Mesenchymal stem cell (in vitro differentiated cells and primary cell): ENCODE measurements around the gene TMEM222.

ENCODE experiments used
- DNase-seq: peaks from one replicate; pipeline ENCODE4 v3.0.0-alpha.2; 2013
- H2AFZ ChIP-seq: one replicate; pipeline ENCODE4 v1.6.1; 2013; ENCODE audit warnings: low read depth, mild to moderate bottlenecking, control low read depth, inconsistent platforms, low read length, moderate library complexity
- H2AK5ac ChIP-seq: 2 replicates; pipeline ENCODE4 v1.6.1; 2013; ENCODE audit warnings: low read length, moderate library complexity, mild to moderate bottlenecking, inconsistent platforms; ENCODE audit not compliant: severe bottlenecking
- H2BK120ac ChIP-seq: one replicate; pipeline ENCODE4 v1.6.1; 2013; ENCODE audit warnings: low read depth, mild to moderate bottlenecking, inconsistent platforms, low read length, moderate library complexity
- H2BK12ac ChIP-seq, 2 experiments: one replicate each; pipeline ENCODE4 v1.6.1; 2013; ENCODE audit warnings: inconsistent platforms in 2 of 2, low read length in 2 of 2, mild to moderate bottlenecking in 2 of 2, moderate library complexity in 2 of 2, control low read depth in 1 of 2
- H2BK15ac ChIP-seq: one replicate; pipeline ENCODE4 v1.6.1; 2013; ENCODE audit warnings: mild to moderate bottlenecking, low read depth, inconsistent platforms; ENCODE audit not compliant: poor library complexity, severe bottlenecking
- H2BK5ac ChIP-seq: 2 replicates; pipeline ENCODE4 v1.6.1; 2013; ENCODE audit warnings: low read depth, mild to moderate bottlenecking, low read length, control low read depth, inconsistent platforms; ENCODE audit not compliant: poor library complexity, severe bottlenecking
- H3K14ac ChIP-seq, 2 experiments: one replicate each; pipeline ENCODE4 v1.6.1; 2013; ENCODE audit warnings: inconsistent platforms in 2 of 2, low read length in 2 of 2, control low read depth in 1 of 2, mild to moderate bottlenecking in 1 of 2, moderate library complexity in 1 of 2
- H3K18ac ChIP-seq, 2 experiments: one replicate each; pipeline ENCODE4 v1.6.1; 2013; ENCODE audit warnings: inconsistent platforms in 2 of 2, low read length in 2 of 2, control low read depth in 1 of 2, low read depth in 1 of 2, mild to moderate bottlenecking in 1 of 2
- H3K23ac ChIP-seq, 2 experiments: one replicate each; pipeline ENCODE4 v1.6.1; 2013; ENCODE audit warnings: inconsistent platforms in 2 of 2, low read length in 2 of 2, mild to moderate bottlenecking in 2 of 2, moderate library complexity in 2 of 2, control low read depth in 1 of 2
- H3K27ac ChIP-seq: 2 replicates; pipeline ENCODE4 v1.5.1; 2013; ENCODE audit warnings: mild to moderate bottlenecking, moderate library complexity, low read length, control low read depth, inconsistent platforms; ENCODE audit not compliant: poor library complexity, severe bottlenecking
- H3K27me3 ChIP-seq, 2 experiments: 2 replicates each; pipeline versions ENCODE4 v1.6.1 to v1.7.0; 2013; ENCODE audit warnings: low read length in 2 of 2, mild to moderate bottlenecking in 2 of 2, moderate library complexity in 2 of 2, control low read depth in 1 of 2, inconsistent platforms in 1 of 2; ENCODE audit not compliant: control insufficient read depth in 1 of 2, insufficient read depth in 1 of 2
- H3K36me3 ChIP-seq, 2 experiments: 2 replicates each; pipeline versions ENCODE4 v1.6.1 to v1.7.0; 2013; ENCODE audit warnings: low read length in 2 of 2, control low read depth in 1 of 2, inconsistent platforms in 1 of 2, low read depth in 1 of 2, mild to moderate bottlenecking in 1 of 2; ENCODE audit not compliant: insufficient read depth in 2 of 2, control insufficient read depth in 1 of 2
- H3K4ac ChIP-seq, 2 experiments: one replicate each; pipeline ENCODE4 v1.6.1; 2013; ENCODE audit warnings: inconsistent platforms in 2 of 2, low read length in 2 of 2, mild to moderate bottlenecking in 2 of 2, moderate library complexity in 2 of 2, control low read depth in 1 of 2, low read depth in 1 of 2
- H3K4me1 ChIP-seq: 2 replicates; pipeline ENCODE4 v1.6.1; 2013; ENCODE audit warnings: low read depth, low read length, control low read depth; ENCODE audit not compliant: control insufficient read depth, insufficient read depth
- H3K4me2 ChIP-seq: 2 replicates; pipeline ENCODE4 v1.6.1; 2013; ENCODE audit warnings: low read length, mild to moderate bottlenecking, inconsistent platforms; ENCODE audit not compliant: poor library complexity, severe bottlenecking
- H3K4me3 ChIP-seq, 2 experiments: 2 replicates each; pipeline versions ENCODE4 v1.5.1 to v1.7.0; 2013; ENCODE audit warnings: low read length in 2 of 2, mild to moderate bottlenecking in 2 of 2, control low read depth in 1 of 2, low read depth in 1 of 2; ENCODE audit not compliant: insufficient read depth in 1 of 2
- H3K79me1 ChIP-seq: replicated peaks from 2 replicates; pipeline ENCODE4 v1.6.1; 2013; ENCODE audit warnings: mild to moderate bottlenecking, control low read depth, low read length, inconsistent platforms; ENCODE audit not compliant: poor library complexity, severe bottlenecking
- H3K9ac ChIP-seq: 2 replicates; pipeline ENCODE4 v1.7.0; 2013; ENCODE audit warnings: mild to moderate bottlenecking, low read length, moderate library complexity
- H3K9me3 ChIP-seq: 2 replicates; pipeline ENCODE4 v1.7.0; 2013; ENCODE audit warnings: mild to moderate bottlenecking, low read length; ENCODE audit not compliant: control insufficient read depth
- H4K8ac ChIP-seq: one replicate; pipeline ENCODE4 v1.6.1; 2013; ENCODE audit warnings: inconsistent platforms, mild to moderate bottlenecking, low read length, moderate library complexity
- H4K91ac ChIP-seq: one replicate; pipeline ENCODE4 v1.6.1; 2013; ENCODE audit warnings: mild to moderate bottlenecking, low read length, inconsistent platforms
- WGBS: methylation state at CpG from one replicate; pipeline ENCODE4 v1.1.7; 2013; ENCODE audit warnings: mixed read lengths; 5-methylcytosine and 5-hydroxymethylcytosine counted together

The TMEM222 gene

DNA sequence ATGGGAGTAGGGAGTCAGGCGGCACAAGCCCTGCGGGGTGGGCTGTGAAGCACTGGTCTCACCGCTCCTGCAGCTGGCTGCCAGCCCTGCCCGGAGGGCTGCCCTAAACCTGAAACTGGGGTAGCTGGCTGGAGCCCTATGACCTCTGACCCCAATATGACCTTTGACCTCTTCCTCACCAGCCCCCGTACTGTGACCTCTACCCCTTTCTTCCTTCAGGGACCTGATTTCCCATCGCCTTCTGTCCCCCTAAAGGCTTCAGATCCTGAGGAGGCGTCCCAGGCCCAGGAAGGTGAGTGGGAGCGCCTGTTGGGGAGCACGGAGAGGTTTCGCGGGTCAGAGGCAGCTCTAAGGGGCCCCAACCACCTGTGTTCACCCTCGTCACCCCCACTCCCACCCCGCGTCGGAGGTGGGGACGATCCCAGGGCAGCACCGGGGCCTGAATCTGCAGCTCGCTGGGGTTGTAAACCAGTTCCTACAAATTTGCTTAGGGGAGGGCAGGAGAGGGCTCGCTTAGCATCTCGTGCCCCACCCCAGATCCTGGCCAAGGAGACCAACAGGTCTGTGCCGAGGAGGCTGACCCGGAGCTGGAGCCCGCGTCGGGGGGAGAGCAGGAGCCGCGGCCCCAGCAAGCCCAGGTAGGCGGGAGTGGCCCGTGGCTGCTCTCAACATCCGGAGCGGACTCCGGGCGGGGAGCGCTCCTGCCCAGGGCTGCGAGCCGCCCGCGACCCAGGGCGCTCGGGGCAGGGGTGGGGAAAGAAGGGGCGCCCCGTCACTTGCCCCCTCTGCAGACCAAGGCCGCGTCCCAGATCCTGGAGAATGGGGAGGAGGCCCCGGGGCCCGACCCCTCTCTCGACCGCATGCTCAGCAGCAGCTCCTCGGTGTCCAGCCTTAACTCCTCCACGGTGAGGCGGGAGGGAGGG is 27.2 kb downstream of the TMEM222 start:
- Histone ChIP-seq H3K79me1 (no peaks in the 10 kb centered on the region), H3K9ac (no peak overlapping the region), H3K36me3 (peaks cover 9 to 12% of the 10 kb centered on the region in 2 experiments), H2BK120ac (no peak overlapping the region), H2AK5ac (peak overlapping the region; percentile 23), H3K4me3 (peak overlapping the region; percentile 56), H2BK5ac (no peak overlapping the region), H3K23ac (no peak overlapping the region), H3K27me3 (peaks cover 0 to 31% of the 10 kb centered on the region in 2 experiments), H3K9me3 (no peaks in the 10 kb centered on the region), H2BK15ac (peak overlapping the region; percentile 68), H2AFZ (peak overlapping the region; percentile 54), H2BK12ac (no peak overlapping the region), H3K27ac (no peak overlapping the region), H3K4me1 (peaks cover 26% of the 10 kb centered on the region), H3K4ac (no peak overlapping the region), H3K14ac (no peak overlapping the region), H4K8ac (peak overlapping the region; percentile 27), H4K91ac (no peak overlapping the region), H3K4me2 (peak overlapping the region; percentile 75), H3K18ac (peak overlapping the region; percentile 8 to 74)
- DNase-seq: no peak
- WGBS: 17% methylated on average over 43 of the region's 51 CpGs

DNA sequence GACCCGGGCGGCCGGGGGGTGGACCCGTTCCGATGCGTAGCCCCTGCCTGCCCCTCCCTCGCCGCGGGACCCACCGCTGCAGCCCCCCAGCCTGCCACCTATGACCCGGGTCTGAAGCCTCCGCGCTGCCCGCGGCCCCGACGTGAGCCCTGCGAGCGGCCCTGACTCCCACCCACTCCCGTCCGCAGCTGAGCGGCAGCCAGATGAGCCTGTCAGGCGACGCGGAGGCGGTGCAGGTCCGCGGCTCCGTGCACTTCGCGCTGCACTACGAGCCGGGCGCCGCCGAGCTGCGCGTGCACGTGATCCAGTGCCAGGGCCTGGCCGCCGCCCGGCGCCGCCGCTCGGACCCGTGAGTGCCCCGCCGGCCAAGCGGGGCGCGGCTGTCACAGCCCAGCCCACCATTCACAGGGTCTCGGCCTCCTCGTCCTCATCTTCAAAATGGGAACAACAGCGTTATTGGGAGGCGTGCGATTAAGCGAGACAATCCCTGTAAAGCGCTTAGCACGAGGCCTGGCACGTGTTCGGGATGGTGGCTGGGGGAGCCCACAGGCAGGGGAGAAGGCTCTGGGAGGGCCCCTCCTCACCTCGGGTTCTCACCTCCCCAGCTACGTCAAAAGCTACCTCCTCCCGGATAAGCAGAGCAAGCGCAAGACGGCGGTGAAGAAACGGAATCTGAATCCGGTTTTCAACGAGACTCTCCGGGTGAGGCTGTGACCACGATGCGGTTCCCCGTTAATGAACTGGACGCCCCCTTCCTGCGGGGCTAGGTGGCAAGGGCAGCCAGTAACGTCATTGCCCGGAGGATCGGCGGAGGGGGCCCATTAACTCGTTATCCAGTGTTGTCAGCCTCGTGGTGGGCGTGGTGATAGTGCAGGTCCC is 28.1 kb downstream of the TMEM222 start:
- Histone ChIP-seq H3K79me1 (no peaks in the 10 kb centered on the region), H3K36me3 (peaks cover 9 to 14% of the 10 kb centered on the region in 2 experiments), H3K4me2 (peak overlapping the region; percentile 75), H2BK120ac (no peak overlapping the region), H3K4me1 (peaks cover 26% of the 10 kb centered on the region), H3K9ac (peak overlapping the region; percentile 45), H4K8ac (peak overlapping the region; percentile 1), H3K4me3 (peak overlapping the region; percentile 56), H2BK5ac (no peak overlapping the region), H2BK12ac (peak overlapping the region in 1 of 2 experiments; percentile 26), H3K18ac (peak overlapping the region; percentile 30 to 74), H3K14ac (no peak overlapping the region), H2BK15ac (peak overlapping the region; percentile 2), H2AFZ (peak overlapping the region; percentile 54), H3K23ac (no peak overlapping the region), H2AK5ac (no peak overlapping the region), H3K4ac (no peak overlapping the region), H3K27ac (no peak overlapping the region), H3K27me3 (peaks cover 0 to 31% of the 10 kb centered on the region in 2 experiments), H3K9me3 (no peaks in the 10 kb centered on the region), H4K91ac (peak overlapping the region; percentile 31)
- 31% methylated on average over 64 of the region's 84 CpGs for WGBS
- peak; percentile 68 for DNase-seq

DNA sequence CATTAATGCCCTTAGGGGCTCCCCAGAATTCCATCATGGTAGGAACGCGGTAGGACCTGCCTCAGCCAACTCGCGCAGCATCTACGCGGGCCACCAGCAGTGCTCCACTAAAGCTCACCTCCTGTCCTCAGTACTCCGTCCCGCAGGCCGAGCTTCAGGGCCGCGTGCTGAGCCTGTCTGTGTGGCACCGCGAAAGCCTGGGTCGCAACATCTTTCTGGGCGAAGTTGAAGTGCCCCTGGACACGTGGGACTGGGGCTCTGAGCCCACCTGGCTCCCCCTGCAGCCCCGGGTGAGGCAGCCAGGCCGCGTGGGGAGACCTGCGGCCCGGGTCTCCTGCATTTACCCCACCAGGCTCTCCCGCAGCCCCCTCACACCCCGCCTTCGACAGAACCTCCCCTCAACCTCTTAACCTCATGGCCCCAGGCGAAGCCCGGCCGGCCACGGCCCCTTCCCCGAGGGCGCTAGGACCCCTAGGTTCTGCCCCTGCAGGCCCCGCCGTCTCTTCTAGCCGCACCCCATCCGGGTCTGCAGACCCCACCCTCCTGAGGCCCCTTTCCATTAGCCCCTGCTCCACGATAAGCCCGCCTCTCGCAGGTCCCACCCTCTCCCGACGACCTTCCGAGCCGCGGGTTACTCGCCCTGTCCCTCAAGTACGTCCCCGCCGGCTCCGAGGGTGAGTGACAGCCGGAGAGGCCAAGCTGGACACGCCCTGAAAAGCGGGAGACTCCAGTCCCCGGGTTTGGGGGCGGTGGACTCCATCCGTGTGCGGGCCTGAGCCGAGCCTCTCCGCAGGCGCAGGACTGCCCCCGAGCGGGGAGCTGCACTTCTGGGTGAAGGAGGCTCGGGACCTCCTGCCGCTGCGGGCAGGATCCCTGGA is 28.9 kb downstream of the TMEM222 start:
- DNase-seq: peak; percentile 57

More for the DNA sequence above, 28.9 kb downstream of the TMEM222 start:
- peaks cover 17 to 23% of the 10 kb centered on the region in 2 experiments for H3K36me3 ChIP-seq
- no peak overlapping the region for H2AK5ac ChIP-seq
- H4K8ac ChIP-seq: peak overlapping the region; percentile 61
- no peak overlapping the region for H2AFZ ChIP-seq
- peak overlapping the region; percentile 45 for H3K9ac ChIP-seq
- H3K9me3 ChIP-seq: no peaks in the 10 kb centered on the region
- H3K4ac ChIP-seq: no peak overlapping the region
- peak overlapping the region; percentile 13 for H2BK15ac ChIP-seq
- 29% methylated on average over 62 of the region's 62 CpGs for WGBS
- H3K18ac ChIP-seq: peak overlapping the region; percentile 12 to 46
- H3K79me1 ChIP-seq: no peaks in the 10 kb centered on the region
- H3K23ac ChIP-seq: no peak overlapping the region
- no peak overlapping the region for H2BK5ac ChIP-seq
- H3K27me3 ChIP-seq: peaks cover 0 to 31% of the 10 kb centered on the region in 2 experiments
- peaks cover 26% of the 10 kb centered on the region for H3K4me1 ChIP-seq
- no peak overlapping the region for H2BK120ac ChIP-seq
- H3K4me3 ChIP-seq: peak overlapping the region in 1 of 2 experiments; percentile 38
- H4K91ac ChIP-seq: no peak overlapping the region
- peak overlapping the region in 1 of 2 experiments; percentile 46 for H3K14ac ChIP-seq
- H2BK12ac ChIP-seq: peak overlapping the region in 1 of 2 experiments; percentile 21
- peak overlapping the region; percentile 79 for H3K4me2 ChIP-seq
- H3K27ac ChIP-seq: no peak overlapping the region
